ENCODE results near the gene STK11IP.

DNA sequence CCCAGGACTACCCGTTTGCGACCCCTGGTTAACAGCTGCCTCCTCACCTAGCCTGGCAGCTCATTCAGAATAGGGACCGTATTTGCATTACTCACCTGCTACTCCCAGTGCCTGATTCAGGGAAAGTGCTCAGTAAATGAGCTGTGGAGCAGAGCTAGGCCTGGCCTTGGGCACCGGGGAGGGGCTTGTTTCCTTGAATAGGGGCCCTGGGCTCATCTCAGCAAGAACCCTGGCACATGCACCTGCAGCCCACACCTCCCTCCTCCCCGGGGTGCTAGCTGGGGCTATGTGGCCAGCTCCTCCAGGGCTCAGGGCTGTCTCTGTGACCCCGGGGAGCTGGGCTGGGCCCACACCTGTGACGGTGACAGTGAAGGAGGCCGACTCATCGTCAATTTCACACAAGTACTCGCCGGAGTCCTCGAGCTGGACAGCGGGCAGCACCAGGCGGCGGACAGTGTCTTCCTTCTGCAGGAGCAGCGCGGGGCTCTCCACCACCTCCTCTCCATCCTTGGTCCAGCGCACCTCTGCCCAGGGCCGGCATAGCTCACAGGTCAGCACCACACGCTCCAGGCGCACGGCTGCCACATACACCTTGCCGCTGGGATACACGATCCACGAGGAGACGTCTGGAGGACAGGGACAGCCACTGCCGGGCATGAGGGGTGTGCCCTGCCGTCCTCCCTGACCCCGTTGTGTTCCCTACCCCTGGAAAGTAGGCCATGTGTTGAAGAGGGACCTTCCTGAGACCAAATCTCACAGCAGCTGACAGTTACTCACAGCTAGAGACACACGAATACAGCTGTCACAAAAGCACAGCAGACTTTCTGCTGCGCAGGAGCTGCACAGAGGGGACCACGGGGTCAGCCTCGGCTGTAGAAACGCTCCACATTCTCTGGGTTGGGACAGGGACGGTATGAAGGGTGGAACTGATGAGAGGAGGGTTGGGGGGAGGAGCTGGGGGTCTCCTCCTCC, 35.3 kb upstream of the STK11IP start:
- TF ChIP-seq POLR2A (IDR thresholded peaks at IDR 0.05; ENCODE audit: low read length) (no peak), GATA1 (IDR thresholded peaks at IDR 0.05; ENCODE audit: low read depth, low read length) (no peak)

Measured in erythroblast (primary cell).